WI38 (cell line): ENCODE results near the gene IMMP2L.

ENCODE experiments used
- H3K4me3 ChIP-seq: 2 replicates; pipeline ENCODE4 v1.5.1; 2011; ENCODE audit warnings: low read depth, mild to moderate bottlenecking, control low read depth, low read length
- TF ChIP-seq, protein P1 (sequence below): IDR thresholded peaks from 2 replicates; pipeline ENCODE4 v1.5.1; 2012; ENCODE audit warnings: low read depth, mild to moderate bottlenecking, control low read depth, low read length

IMMP2L gene

GRCh38 chr7:111190804-111191203 is 371.5 kb downstream of the IMMP2L start:
- no peak overlapping the region for H3K4me3 ChIP-seq
- TF ChIP-seq, protein P1, sequence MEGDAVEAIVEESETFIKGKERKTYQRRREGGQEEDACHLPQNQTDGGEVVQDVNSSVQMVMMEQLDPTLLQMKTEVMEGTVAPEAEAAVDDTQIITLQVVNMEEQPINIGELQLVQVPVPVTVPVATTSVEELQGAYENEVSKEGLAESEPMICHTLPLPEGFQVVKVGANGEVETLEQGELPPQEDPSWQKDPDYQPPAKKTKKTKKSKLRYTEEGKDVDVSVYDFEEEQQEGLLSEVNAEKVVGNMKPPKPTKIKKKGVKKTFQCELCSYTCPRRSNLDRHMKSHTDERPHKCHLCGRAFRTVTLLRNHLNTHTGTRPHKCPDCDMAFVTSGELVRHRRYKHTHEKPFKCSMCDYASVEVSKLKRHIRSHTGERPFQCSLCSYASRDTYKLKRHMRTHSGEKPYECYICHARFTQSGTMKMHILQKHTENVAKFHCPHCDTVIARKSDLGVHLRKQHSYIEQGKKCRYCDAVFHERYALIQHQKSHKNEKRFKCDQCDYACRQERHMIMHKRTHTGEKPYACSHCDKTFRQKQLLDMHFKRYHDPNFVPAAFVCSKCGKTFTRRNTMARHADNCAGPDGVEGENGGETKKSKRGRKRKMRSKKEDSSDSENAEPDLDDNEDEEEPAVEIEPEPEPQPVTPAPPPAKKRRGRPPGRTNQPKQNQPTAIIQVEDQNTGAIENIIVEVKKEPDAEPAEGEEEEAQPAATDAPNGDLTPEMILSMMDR, result no peak

DNA sequence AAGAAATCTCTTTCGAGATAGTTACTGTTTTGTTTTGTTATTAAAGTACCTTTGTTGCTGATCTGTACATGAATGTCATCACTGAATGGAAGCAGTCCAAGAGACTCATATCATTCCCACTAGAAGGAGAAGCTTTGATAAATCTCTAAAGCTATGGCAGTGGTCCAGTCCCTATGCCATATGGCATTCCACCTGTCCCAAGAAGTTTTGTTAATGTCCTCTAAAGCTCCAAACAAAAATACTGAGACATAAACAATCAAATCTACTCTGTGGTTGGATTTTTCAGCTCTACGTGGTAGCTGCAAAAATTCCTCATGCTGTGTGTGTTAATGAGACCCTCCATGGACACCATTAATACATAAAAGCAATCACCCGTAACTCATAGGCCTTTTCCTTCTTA is 377.3 kb downstream of the IMMP2L start:
- TF ChIP-seq, protein P1, result no peak
- H3K4me3 ChIP-seq, result no peak overlapping the region

GRCh38 chr7:111183321-111183720 is 379.0 kb downstream of the IMMP2L start:
- TF ChIP-seq, protein P1, result no peak
- no peak overlapping the region for H3K4me3 ChIP-seq

GRCh38 chr7:111180338-111180737 is 382.0 kb downstream of the IMMP2L start:
- TF ChIP-seq, protein P1, result no peak
- no peak overlapping the region for H3K4me3 ChIP-seq

DNA sequence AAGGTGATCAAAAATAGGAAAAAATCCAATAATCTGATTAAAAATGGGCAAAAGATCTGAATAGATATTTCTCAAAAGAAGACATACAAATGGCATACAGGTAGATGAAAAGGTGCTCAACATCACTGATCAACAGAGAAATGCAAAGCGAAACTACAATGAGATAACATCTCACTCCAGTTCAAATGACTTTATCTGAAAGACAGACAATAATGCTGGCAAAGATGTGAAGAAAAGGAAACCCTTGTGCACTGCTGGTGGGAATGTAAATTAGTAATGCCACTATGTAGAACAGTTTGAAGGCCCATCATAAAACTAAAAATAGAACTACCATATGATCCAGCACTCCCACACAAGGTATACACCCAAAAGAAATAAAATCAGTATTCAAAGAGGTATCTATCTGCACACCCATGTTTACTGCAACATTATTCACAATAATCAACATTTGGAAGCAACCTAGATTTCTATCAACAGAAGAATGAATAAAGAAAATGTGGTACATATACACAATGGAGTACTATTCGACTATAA is 386.3 kb downstream of the IMMP2L start:
- TF ChIP-seq, protein P1, result no peak
- no peak overlapping the region for H3K4me3 ChIP-seq

GRCh38 chr7:111174510-111174909 is 387.8 kb downstream of the IMMP2L start:
- no peak overlapping the region for H3K4me3 ChIP-seq

DNA sequence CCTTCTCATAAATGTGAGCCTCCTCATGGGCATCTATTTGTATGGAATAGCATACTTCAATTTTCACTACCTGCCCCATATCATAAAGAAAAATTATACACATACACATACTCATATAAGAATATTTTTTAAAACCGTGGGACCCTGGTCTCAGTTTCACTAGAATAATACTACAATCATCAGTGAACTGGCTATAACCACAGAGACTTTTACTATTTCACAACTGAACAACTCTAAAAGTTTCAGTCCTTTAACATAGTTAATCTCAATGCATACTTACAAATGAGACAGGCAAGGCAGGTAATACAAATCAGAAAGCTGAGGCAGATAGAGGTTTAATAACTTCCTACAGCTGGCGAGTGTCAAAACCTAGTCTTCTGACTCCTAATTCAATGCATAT is 388.3 kb downstream of the IMMP2L start:
- TF ChIP-seq, protein P1, result no peak
- H3K4me3 ChIP-seq, result no peak overlapping the region

More at GRCh38 chr7:111174510-111174909, 387.8 kb downstream of the IMMP2L start:
- TF ChIP-seq, protein P1, result no peak
